ENCODE data around the gene IDUA.
A peak's percentile ranks its signal among the peaks of the same experiment; 100 is the strongest.

IDUA gene

DNA sequence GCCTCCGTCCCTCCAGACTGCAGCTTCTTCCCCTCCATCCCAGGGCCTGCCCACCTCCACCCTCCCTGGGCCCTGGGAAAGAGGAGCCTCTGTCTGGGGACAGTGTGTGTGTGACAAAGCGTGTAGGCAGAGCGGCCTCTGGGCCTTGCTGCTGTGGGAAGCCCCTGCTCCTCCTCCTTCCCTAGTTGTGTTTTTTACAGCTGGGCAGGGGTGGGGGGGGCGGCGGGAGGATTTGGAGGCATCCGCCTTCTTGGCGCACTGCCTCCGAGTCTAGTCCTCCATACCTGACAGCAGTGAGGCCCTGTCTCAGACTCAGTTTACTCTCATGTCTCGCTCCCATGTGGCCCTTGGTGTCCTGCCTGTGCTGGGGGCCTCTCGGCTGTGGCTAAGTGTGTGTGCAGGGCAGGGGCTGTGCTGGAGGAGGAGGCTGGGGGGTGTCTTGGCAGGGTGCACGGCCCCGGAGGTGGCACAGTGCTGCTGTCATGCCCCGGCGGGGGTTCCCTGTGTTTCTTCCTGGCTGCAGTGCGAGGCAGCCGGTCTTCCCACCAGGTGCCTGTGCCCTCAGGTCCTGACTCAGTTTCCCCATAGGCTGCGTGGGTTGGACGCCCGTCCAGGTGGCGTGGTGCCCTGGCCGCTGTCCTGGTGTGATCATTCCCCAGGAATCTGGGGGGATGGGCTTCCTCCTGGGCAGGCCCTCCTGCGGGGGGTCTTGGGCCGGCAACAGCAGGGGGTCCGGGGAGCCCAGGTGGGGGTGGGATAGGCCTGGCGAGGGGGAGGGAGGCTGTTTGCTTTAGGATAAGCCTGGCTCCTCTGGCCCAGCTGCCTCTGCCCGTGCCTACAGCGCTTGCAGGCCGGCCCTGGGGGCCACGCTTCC, 31.5 kb downstream of the IDUA start:
- DNase-seq = no peak

DNA sequence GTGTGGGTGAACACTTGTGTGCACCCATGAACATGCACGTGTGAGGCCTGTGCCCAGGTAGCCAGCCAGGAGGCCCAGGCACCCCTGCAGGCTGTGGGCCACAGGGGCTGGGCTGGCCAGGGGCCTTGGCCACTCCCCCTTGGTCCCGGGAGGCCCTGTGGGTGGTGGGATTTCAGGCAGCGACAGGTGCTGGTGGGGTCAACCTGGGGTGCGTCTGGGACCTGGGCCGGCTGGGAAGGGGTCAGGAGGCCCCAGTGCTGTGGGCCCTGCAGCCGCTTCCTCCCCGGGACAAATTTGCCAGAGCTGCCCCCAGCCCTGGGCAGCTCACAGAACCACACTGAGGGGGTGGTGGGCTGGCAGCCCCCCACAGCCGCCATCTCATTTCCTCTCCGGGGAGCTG, 32.5 kb downstream of the IDUA start:
- DNase-seq = no peak

DNA sequence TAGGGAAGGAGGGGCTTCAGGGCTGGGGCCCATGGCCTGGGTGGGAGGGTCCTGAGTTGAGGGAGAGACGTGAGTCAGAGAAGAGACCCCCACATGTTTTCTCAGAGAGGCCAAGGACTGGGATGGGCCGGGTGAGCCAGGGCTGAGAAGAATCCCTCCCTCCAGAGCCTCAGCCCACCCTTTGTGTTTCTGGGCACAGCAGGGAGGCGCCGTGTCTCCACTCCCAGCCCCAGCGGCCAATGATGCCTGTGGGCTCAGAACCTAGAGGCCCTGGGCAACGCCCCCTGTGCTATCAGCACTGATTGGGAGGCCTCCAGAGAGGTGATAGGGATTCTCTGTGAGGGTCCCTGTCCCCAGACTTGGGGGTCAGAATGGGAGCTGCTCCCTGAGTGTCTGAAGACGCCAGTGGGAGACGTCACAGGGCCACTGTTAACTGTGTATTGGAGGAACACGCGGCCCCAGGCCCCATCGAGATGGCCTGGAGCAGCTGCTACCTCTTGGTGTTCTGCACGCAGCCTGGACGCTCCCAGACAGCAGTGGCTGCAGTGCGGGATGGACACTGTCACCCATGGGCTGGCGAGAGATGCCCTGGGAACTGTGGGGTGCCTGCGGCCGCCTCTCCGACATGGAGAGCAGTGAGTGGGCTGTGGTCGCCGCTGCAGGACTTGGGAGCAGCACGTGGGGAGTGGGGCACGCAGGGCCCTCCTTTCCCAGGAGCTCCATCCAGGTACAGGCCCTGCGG, 33.1 kb downstream of the IDUA start:
- DNase-seq = no peak

DNA sequence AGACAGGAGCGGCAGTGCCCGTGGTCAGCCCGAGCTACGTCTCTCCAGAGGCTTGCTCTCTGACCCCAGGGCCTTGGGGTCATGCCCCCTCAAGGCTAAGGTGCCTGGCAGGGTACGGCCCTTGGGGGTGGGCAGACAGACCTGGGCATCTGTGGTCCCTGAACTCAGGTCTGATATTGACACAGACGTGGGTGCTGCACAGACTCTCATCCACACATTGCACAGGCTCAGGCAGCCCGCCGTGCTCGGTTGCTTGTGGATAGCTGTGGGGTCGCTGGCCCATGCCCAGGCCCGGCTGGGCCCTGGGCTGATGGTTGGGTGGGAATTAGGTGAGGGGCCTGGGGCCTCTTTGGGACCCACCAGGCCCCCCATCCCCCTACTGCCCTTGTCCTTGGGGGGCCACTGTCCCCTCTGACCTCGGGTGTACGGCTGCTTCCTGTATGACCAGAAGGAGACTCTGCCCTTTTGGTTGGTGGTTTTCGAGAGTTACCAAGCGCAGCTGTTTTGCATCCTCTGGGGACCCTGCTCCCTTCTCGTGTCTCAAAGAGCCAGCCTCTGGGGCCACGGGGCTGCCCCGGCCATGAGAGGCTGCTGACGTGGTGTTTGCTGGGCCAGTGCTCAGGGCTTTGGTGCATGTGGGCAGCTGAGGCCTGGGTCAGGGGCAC, 34.7 kb downstream of the IDUA start:
- no peak for DNase-seq

DNA sequence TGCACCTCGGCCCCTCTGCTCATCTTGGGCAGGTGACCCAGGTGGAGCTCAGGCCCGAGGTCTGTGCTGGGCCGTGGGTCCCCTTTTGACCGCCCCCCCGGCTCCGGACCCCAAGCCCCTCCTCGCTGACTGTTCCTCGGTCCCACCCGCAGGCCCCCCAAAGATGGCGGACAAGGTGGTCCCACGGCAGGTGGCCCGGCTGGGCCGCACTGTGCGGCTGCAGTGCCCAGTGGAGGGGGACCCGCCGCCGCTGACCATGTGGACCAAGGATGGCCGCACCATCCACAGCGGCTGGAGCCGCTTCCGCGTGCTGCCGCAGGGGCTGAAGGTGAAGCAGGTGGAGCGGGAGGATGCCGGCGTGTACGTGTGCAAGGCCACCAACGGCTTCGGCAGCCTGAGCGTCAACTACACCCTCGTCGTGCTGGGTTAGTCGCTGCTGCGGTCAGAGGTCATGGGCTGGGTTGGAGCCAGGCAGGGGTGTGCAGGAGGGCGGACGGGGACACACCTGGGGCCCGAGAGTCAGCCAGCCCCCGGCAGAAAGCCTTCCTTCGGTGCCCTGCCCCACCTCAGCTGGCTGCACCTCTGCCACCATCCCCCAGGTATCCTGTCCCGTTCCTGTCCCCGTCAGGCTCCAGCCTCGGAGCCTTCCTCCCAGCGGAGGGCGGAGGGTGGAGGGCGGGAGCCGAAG, 35.4 kb downstream of the IDUA start:
- DNase-seq = no peak

DNA sequence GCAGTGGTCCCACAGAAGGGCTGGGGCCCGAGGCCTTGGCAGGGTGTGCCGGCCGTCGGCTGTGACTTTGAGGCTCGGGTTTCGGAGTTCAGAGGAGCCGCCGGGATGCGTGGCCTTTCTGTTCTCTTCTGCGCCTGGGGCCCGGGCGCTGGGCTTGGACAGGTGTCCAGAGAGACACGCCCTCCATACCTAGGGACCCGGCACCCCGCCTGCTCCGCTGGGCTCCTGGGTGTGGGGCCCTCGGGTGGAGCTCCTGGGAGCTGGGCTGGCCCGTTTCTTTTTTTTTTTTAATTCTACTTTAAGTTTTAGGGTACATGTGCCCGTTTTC, 35.9 kb downstream of the IDUA start:
- DNase-seq = no peak

DNA sequence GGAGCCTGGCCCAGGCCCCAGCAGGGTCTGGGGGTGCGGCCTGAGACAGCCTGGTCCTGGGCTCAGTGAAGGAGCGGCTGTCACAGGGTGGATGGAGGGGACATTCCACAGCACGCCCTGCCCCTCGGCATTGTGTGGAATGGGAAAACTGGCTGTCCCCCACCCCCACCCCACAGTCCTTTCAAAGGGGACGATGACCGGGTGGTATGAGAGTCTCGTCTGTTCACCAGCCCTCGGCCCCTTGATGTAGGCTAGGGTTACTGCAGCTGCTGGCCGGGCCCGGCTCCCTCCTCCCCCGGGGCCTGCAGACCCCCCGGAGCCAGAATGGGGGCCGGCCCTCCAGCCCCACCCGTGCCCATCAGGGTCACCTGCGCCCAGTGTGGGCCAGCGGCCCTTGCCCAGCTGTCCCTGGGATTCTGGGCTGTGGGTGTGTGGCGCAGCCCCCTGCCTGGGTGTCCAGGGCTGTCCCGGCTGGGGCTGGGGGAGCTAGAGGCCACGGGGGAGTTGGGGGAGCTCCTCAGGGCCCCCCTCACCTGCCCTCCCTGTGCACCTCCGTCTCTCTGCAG, 36.3 kb downstream of the IDUA start:
- DNase-seq = no peak

DNA sequence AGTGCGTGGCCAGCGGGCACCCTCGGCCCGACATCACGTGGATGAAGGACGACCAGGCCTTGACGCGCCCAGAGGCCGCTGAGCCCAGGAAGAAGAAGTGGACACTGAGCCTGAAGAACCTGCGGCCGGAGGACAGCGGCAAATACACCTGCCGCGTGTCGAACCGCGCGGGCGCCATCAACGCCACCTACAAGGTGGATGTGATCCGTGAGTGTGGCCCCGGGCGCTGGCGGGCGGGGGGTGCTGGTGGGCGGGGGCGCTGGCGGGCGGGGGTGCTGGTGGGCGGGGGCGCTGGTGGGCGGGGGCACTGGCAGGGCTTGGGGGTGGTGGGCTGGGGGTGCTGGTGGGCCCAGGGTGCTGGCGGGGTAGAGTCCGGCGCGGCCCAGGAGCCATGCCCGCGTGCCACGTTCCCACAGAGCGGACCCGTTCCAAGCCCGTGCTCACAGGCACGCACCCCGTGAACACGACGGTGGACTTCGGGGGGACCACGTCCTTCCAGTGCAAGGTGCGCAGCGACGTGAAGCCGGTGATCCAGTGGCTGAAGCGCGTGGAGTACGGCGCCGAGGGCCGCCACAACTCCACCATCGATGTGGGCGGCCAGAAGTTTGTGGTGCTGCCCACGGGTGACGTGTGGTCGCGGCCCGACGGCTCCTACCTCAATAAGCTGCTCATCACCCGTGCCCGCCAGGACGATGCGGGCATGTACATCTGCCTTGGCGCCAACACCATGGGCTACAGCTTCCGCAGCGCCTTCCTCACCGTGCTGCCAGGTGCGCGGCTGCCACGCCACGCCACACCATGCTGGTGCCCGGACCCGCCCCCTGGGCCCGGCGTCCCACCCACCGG, 37.3 kb downstream of the IDUA start:
- no peak for DNase-seq

DNA sequence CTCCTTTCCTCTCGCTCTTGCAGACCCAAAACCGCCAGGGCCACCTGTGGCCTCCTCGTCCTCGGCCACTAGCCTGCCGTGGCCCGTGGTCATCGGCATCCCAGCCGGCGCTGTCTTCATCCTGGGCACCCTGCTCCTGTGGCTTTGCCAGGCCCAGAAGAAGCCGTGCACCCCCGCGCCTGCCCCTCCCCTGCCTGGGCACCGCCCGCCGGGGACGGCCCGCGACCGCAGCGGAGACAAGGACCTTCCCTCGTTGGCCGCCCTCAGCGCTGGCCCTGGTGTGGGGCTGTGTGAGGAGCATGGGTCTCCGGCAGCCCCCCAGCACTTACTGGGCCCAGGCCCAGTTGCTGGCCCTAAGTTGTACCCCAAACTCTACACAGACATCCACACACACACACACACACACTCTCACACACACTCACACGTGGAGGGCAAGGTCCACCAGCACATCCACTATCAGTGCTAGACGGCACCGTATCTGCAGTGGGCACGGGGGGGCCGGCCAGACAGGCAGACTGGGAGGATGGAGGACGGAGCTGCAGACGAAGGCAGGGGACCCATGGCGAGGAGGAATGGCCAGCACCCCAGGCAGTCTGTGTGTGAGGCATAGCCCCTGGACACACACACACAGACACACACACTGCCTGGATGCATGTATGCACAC, 38.2 kb downstream of the IDUA start:
- DNase-seq = no peak

DNA sequence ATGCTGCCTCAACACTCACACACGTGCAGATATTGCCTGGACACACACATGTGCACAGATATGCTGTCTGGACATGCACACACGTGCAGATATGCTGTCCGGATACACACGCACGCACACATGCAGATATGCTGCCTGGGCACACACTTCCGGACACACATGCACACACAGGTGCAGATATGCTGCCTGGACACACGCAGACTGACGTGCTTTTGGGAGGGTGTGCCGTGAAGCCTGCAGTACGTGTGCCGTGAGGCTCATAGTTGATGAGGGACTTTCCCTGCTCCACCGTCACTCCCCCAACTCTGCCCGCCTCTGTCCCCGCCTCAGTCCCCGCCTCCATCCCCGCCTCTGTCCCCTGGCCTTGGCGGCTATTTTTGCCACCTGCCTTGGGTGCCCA, 39.3 kb downstream of the IDUA start:
- DNase-seq = peak; percentile 16

DNA sequence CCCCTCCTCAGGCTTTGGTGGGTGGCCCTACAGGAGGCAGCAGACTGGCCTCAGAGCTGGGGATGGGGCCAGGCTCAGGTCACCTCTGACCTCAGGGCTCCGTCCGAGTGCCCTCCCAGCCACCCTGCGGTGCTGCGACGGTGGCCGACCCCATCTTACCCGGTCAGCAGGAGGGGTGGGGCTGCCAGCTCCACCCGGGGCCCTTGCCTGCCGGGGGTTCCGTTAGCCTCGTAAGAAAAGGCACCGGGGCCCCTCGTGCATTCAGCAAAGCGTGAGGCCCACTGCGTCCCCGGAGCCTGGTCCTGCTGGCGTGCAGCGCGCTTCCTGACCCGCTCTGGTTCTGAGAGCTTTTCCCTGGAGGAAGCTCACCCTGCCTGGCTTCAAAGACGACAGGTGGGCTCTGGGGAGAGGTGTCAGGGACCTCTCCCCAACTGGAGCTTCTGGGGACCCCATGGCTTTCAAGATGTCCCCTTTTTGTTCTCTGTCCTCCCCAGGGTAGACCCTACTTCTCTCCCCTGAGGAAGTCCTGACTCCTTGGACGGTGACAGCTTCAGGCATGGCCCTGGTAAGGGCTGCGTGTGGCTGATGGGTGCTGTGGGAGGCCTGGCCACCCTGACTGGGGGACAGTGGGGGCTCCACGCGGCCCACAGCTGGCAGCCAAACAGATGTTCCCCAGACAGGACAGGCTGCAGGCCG, 40.5 kb downstream of the IDUA start:
- DNase-seq = no peak

DNA sequence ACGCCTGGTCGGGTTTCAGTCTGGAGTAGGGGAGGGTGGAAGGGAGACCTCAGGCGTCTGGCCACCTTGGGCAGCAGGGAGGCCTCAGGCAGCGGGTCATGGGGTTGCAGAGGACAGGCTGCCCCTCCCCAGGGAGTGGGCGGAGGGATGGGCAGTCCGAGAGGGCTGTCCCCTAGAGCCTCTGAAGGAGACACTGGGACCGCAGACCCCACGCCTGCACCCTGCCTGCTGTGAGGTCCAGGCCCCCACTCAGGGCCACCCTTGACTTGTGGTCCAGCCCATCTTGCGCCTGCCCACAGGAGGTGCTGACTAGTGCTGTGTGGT, 41.0 kb downstream of the IDUA start:
- no peak for DNase-seq

DNA sequence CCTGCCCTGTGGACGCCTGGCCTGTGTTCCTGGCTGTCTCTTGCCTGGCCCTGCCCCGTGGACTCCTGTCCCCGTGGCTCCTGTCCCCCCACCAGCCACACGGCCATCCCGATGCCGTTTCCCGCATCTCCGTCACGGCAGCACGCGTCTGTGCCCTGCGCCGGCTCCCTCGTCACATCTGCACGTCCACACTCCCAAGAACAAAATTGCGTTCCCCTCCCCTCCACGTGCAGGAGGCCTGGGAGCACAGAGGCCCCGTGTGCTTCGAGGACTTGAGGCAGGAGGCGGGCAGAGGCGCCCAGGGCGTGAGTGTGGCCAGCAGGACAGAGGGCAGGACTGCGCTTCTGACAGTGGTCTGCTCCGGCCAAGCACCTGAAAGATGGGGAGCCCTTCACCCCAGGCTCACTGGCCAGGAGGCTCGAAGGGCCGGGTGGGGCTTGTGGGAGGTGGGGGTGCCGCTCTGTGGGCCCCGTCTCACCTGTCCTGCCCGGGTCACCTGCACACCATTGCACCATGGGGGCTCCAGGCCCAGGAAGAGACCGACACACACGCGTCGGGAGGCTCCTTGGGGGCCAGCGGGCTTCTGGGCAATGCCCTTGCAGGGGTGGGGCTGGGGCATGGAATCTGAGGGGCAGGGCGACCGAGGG, 41.9 kb downstream of the IDUA start:
- no peak for DNase-seq

DNA sequence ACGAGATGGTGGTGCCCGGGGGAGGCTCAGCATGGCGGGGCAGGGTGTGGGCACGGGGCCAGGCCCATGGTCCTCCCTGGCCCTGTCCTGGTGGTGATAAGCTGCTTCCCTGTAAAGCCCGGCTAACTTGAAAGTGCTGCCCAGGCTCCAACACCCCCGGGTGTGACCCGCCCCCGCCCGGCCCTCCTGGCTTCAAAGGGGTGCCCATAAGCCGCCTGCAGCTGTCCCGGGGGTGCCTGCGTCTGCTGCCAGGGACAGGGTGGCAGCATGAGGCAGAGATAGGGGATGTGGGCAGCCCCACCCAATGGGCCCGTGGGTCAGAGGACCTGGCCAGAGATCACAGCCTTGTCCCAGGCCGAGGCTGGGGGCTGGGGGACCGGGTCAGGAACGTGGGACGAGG, 42.7 kb downstream of the IDUA start:
- no peak for DNase-seq

DNA sequence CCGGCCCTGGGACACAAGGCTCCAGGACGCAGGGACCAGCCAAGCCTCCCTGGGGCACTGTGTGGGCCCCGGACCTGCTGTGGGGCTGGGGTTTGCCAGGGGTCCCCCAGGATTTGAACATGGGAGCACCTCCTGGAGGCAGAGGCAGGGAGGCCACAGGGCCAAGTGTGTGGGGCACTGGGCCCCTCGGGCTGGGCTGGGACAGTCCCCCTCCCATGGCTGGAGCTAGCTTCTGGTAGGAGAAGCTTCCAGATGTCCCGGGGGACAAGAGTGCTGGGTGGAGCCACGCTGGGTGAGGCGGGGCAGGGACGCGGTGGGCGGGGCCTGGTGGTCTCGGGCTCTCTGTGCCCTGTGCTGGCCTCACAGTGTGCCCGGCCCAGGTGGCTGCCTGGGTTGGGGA, 43.2 kb downstream of the IDUA start:
- DNase-seq = no peak

DNA sequence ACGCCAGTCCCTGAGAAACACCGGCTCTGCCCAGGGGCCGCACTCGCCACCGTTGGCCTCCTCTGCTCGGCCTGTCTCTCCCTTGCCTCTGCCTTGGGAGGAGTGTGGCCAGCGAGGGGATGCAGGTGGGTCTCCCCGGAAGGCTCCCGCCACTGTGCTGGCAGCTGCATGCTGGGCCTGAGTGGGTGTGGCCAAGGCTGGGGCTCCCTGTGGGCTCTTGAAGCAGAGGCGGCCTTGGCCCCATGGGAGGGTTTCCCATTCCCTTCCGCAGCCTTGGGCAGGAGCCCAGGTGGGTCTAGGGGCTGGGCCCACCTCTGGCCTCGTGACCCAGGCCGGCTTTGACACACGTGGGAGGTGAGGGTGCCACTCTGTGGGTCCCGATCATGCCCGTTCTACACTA, 43.7 kb downstream of the IDUA start:
- no peak for DNase-seq

DNA sequence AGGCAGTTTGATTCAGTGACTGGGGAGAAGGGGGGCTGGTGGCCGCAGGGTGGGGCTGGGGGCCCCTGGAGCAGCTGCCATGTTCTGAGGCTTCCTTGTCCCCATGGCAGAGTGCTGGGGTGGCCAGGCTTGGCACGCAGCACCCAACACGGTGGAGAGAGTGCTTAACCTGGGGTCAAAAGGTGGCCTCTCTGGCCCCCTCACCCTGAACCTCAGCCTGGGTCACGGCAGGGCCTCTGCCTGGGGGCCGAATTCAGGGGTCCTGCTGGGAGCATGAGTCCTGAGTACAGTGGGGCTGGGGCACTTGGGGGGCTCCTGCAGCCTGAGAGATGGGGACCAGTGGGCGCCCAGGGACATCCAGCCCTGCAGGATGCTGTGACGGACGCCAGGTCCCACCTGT, 44.5 kb downstream of the IDUA start:
- no peak for DNase-seq

DNA sequence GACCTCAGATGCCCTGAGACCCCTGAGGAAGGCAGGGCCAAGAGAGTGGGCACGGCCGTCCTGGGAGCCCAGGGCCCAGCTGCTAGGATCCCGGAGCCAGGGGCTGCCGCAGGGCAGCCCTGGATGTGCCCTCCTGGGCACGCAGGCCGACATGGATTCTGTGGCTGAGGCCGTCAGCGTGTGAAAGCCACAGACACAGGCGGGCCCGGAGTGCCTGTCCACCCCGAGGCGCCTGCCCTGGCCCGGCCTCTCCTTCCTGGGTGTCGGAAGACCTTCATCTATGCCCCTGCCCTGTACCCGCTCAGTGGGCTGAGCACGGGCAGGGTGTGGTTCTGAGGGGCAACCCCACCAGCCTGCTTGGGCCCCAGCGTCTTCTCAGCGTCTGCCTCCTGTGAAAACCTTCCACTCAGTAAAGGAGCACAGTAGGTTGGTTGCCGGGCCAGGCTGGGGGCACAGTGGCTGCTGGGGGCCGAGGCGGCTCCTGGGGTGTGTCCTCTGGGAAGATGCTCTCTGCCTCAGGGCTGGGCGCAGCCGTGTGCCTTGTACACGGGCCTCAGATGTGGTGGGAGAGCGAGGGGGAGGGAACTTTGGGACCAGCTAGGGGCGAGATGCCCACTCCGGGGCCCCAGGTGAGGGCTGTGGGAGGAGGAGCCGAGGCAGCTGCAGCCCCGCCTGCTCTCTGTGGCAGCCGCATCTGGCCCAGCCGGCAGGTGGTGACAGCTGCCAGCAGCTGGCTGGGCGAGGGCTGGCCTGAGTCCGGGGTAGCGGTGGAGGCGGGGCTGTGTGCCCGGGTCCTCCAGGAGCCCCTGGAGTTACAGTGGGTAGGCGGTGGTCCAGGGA, 45.3 kb downstream of the IDUA start:
- no peak for DNase-seq

DNA sequence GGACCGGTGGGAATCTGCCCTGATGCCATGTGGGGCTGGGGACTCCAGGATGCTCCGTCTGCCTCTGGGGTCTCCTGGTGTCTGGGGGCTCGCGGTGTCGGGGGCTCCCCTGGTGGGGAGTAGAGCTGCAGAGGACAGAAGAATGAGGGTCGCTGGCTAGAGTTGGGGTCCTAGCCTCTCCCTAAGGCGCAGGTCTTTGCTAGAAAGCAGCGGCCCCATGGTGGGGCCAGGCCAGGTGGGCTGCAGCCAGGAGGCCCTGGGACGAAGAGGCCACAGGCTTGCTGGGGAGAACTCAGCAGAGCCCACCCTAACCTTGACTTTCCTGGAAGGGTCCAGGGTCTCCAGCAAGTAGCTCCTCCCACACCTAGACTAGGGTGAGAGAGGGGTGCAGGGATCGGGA, 46.0 kb downstream of the IDUA start:
- no peak for DNase-seq

All from CD4-positive, alpha-beta T cell treated with Interleukin-4 for 4 hours (primary cell).